ENCODE results near the gene ALPL.

ALPL gene

DNA sequence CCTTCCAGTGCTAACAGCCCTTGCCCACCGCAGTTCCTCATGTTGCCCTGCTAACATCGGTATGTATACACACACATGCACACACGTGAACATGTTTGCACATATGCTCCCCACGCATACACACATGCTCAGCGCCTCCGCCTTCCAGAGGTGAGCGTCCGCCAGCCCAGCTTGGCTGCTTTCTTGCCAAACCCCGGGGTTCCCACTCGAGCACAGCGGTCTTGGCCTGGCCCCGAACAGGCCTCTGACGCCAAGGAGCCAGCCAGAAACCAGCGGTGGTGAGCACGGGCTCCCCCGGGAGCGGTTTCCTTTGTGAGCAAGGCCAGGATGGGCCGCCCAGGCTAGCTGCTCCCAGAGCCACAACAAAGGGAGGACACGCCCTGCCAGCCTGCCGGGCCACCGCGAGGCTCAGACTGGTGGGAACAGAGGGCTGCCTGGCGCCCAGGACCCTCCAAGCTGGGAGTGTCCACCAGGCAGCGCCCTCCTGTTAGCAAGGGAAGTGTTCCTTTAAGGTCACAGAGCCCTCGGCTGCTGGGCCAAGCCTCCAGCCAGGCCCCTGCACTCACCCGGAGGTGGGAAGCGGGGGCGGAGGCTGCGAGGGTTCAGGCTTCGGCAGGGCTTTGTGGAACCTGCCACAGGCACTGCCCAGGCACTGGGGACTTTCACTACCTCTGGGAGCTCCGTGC lies 65.4 kb downstream of the ALPL start:
- in situ Hi-C loops (cut with HindIII; ENCODE audit: low sequenced_read_pairs): no loop called here

DNA sequence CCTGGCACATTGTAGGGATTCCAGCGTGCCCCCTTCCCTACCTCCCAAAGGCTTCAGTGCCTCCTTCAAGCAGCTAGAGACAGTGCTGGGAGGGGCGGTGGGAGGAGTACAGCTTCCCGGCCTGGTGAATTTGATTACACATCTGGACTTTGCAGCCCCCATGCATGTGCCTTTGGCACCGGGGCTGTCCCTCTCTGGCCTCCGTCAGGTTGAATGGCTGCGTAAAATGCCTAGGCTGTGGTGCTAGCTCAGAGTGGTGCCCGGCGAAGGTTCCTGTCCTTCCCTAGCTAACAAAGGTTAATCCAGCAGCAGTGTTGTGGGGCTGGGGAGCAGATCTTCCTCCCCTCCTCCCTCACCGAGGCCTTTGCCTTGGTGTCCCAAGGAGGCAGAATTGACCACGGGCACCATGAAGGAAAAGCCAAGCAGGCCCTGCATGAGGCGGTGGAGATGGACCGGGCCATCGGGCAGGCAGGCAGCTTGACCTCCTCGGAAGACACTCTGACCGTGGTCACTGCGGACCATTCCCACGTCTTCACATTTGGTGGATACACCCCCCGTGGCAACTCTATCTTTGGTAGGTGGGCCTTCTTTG lies 66.2 kb downstream of the ALPL start:
- in situ Hi-C loops (cut with HindIII; ENCODE audit: low sequenced_read_pairs): no loop called here

DNA sequence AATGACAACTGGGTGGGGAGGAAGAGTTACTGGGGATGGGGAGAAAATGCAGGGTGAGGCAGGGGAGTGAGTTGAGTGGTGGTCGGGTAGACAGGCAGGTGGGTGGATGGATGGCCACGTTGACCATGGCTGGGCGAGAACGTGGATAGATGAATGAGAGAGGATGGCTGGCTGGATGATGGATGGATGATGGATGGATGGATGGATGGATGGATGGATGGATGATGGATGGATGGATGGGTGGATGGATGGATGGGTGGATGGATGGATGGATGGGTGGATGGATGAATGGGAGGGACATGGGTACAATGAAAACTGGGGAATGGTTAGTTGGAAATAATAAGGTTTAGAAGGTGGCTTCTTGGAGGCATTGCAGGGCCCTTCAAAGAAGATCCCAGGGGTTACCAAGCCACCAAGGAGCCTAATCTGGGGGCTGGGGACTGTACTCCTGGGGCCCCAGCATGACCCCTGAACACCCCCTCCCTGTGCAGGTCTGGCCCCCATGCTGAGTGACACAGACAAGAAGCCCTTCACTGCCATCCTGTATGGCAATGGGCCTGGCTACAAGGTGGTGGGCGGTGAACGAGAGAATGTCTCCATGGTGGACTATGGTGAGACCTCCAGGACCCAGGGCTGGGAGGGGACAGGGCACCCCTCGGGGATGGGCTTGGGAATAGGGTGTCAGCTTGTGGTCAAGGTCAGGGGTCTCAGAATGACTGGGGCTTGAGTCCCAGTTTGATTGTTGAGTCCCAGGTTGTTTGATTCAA lies 67.0 kb downstream of the ALPL start:
- in situ Hi-C loops (cut with HindIII; ENCODE audit: low sequenced_read_pairs): no loop called here

DNA sequence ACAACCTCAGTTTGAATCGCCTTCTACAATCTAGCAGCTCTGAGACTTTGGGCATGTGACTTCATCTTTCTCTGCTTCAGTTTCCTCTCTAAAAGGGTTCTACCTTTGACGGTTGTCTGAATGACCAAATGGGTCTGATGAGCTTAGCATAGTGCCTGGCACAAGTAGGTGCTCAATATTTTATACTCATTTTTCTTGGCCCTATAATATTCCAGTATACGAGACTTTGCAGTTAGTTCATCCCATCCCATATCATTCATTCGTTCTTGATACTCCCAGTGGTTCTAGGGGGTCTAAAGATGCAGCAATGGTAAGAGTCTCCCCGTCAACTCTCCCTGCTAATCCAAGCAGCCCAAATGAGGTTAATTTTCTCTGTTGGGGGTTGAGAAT lies 67.6 kb downstream of the ALPL start:
- in situ Hi-C loops (cut with HindIII; ENCODE audit: low sequenced_read_pairs): no loop called here

DNA sequence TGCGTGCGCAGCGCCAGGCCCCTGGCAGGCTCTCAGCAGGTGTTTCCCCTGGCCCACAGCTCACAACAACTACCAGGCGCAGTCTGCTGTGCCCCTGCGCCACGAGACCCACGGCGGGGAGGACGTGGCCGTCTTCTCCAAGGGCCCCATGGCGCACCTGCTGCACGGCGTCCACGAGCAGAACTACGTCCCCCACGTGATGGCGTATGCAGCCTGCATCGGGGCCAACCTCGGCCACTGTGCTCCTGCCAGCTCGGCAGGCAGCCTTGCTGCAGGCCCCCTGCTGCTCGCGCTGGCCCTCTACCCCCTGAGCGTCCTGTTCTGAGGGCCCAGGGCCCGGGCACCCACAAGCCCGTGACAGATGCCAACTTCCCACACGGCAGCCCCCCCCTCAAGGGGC lies 68.1 kb downstream of the ALPL start:
- in situ Hi-C loops (cut with HindIII; ENCODE audit: low sequenced_read_pairs): no loop called here

DNA sequence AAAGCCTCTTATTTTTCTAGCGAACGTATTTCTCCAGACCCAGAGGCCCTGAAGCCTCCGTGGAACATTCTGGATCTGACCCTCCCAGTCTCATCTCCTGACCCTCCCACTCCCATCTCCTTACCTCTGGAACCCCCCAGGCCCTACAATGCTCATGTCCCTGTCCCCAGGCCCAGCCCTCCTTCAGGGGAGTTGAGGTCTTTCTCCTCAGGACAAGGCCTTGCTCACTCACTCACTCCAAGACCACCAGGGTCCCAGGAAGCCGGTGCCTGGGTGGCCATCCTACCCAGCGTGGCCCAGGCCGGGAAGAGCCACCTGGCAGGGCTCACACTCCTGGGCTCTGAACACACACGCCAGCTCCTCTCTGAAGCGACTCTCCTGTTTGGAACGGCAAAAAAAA lies 68.7 kb downstream of the ALPL start:
- in situ Hi-C loops (cut with HindIII; ENCODE audit: low sequenced_read_pairs): no loop called here

DNA sequence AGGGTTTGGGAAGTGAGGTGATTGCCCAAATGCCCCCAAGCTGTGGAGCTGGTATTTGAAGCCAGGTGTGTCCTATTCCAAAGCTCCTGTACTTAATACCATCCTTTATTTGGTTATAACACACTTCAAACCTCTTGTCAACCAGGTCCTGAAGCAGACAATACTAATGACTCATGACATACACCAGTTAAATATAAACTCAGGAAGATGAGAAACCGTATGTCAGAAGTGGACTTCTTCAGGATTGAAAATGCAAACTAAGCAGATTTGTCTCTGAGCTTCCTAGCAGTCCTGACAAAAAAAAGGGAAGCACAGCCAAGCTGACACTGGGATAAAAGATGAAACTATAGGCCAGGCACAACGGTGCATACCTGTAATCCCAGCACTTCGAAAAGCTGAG lies 70.6 kb downstream of the ALPL start:
- in situ Hi-C loops (cut with HindIII; ENCODE audit: low sequenced_read_pairs): no loop called here

DNA sequence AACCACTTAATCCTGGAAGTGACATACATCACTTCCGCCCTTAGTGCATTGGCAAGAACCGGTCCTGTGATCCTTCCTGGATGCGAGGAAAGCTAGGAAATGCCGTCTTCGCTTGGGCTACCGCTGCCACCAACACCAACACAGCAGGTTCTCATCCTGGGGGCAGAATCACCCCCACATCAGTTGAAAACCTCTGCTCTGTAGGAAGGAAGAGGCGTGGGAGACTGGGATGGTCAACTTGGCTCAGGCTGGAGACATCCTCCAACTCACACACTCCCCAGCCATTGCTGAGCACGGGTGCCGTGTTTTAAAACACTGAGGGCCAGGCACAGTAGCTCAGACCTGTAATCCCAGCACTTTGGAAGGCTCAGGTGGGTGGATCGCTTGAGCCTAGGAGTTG lies 74.9 kb downstream of the ALPL start:
- in situ Hi-C loops (cut with HindIII; ENCODE audit: low sequenced_read_pairs): no loop called here

DNA sequence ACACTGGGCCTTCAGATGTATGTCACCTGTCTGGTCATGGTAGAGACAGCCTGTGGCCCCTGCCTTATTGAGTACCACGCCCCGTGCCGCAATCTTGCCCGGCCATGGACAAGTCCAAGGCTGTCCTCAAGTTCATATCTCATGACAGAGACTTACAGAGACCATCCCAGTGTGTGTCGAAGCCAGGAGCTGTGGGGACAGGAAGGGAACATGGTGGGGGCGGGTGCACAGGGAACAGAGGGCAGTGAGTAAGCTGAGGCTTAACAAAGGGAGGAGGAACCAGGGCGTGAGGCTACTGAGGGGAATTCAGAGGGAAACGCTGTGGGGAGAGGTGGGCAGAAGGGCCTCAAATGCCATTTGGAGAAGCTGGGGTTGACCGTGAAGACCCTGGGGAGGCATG lies 75.8 kb downstream of the ALPL start:
- in situ Hi-C loops (cut with HindIII; ENCODE audit: low sequenced_read_pairs): no loop called here

DNA sequence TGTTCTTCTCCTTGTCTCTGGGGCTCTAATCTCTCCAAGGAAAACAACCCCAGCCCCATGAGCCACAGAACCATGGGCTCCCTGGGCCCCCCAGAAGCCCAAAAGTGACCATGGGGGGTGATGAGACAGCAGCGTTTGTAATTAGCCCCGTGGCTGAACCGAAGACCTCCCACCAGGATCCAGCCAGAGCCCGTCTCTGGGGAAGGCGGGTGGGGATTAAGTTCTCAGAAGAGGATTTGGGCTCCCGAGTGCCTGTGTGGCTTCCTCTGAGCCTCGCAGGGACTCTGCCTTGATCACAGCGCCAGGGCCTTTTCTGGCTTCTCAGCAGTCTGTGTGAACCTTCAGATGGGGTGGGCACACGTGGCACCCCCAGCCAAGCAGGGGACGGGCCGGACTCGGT lies 77.0 kb downstream of the ALPL start:
- in situ Hi-C loops (cut with HindIII; ENCODE audit: low sequenced_read_pairs): no loop called here

DNA sequence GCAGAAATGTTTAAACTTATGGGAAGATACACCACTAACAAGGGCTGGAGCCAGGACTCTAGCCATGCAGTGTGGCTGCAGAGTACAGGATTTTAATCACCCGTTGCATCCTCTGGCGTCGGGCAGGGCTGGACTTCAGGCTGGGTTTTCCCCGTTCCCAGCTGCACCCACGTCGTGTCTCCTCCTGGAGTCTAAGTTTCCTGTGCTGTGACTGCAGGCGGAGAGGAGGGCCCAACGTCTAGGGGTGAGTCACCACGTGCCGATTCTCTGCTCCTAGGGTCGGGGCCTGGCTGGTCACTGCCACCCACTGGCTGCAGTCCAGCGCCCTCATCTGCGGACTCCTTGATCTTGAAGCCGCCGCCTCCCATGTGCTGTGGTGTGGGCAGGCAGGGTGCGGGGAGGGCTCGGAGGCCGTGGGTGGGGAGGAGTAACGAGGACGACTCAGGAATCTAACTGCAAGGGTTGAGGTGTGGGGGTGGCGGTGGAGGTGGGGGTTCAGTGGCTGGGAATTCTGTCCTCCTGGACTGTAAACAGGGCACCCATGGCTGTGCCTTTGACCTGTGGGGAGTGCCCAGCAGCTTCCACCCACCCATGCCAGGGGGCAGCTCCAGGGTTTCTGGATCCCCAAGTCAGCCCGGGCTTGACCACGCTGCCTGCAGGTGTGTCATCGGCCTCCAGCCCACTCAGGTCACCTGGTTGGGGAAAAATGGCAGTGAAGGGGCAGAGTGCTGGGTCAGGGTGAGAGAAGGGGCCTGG lies 77.8 kb downstream of the ALPL start:
- in situ Hi-C loops (cut with HindIII; ENCODE audit: low sequenced_read_pairs): no loop called here

DNA sequence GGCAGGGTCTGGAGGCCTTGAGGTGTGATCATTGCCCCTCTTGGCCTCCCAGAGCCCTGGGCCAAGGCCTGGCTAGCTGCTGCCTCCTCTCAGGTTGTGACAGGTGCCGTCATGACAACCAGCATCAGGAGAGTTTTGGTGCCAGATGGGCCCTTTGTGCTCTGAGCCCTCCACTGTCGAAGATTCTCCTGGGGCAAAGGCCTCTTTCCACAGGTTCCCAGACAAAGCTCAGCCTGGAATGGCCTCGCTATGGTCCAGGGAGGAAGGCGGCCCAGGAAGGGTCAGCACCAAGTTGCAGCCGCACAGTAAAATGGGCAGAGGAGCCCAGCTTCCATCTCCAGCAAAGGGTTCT lies 78.4 kb downstream of the ALPL start:
- in situ Hi-C loops (cut with HindIII; ENCODE audit: low sequenced_read_pairs): no loop called here

DNA sequence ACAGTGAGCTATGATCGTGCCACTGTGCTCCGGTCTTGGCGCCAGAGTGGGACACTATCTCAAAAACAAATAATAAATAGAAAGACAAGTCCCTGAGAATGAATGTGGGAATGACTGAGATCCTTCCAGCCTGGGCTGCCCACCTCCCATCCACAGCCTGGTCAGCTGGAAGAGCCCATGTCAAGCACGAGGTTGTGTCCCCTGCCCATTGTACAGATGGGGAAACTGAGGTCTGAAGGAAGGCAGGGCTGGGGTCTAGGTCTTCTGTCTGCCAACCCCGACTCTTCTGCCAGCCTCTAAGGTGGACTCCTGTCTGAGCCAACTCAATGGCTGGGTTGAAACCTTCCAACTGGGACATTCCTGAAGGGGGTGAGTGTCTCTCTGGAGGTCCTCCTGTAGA lies 80.4 kb downstream of the ALPL start:
- in situ Hi-C loops (cut with HindIII; ENCODE audit: low sequenced_read_pairs): no loop called here

DNA sequence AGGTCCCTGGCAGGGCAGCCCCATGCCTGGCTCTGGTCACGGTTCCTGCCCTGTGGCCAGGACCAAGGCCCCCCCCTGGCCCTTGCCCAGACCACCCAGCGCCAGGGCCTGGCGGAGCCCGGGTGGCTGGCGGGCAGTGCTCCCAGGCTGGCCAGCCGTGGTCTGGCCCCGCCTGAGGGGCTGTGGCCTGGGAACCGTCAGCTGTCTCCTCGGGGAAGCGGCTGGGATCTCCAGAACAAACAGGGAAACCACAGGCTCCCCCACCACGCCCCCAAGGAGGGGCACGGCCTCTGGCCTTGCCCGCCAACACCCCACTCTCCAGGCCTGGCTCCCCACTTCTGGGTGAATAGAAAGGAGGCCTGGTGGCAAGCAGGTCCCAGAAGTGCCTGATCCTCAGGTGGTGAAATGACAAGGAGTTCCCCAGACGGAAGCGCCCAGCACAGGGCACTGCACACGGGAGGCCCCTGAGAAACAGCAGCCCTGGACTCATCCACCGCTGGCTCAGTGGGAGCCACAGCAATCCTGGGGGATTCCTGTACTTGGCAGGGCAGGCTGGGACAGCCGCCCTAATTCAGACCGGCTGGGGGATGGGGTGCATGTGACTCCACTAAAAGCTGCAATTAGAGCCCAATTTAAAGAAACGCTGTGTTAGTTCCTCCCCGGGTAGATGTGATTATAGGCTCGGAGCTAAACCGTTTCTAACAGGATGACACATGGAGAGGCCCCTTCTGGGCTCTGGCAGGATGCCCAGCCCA lies 81.1 kb downstream of the ALPL start:
- in situ Hi-C loops (cut with HindIII; ENCODE audit: low sequenced_read_pairs): no loop called here

DNA sequence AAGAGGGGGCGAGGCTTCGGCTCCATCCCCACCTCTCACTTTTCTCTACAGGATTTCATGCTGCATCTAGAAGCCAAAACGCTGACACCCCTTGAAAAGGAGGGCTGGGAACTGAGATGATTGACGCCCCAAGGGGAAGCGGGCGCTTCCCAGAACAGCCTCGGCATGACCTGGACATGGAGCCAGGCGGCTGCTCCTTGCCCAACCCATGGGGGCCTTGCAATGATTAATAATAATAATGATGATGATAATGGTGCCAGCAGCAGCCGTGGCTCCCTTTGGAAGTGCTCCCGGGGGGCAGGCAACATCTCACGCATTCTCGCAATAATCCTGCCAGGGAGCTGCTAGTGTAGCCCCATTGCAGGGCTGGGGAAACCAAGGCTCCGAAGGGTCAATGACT lies 81.7 kb downstream of the ALPL start:
- in situ Hi-C loops (cut with HindIII; ENCODE audit: low sequenced_read_pairs): no loop called here

DNA sequence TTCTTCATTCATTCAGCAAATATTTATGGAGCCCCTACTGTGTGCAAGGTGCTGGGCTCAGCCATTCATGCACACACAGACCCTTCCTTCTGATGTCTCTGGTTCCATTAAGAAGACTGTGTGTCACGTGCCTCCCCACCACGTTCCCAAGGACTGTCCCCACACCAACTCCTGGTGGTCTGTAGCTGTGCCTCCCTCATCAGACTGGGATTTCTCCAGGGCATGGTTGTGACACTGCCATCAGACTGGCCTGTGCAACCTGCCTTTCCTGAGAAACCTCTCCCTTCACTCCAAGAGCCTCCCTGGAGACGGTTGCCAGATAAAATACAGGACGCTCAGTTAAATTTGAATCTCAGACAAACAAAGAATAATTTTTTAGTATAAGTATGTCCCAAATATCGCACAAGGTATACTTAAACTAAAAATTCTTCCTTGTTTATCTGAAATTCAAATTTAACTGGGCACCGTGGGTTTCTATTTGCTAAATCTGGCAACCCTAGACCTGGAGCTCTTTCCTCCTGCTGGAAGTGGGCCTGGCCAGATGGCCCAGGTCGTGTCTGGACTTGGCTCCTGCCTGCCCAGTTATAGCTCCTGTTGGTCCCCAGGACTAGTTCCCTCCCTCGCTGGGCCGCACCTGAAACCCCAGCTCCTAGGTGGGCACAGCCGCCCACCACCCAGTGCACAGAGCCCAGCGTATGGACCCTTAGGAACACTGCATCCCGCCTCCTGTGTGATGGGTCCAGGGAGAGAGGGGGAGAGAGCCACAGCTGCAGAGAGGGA lies 83.1 kb downstream of the ALPL start:
- in situ Hi-C loops (cut with HindIII; ENCODE audit: low sequenced_read_pairs): no loop called here

DNA sequence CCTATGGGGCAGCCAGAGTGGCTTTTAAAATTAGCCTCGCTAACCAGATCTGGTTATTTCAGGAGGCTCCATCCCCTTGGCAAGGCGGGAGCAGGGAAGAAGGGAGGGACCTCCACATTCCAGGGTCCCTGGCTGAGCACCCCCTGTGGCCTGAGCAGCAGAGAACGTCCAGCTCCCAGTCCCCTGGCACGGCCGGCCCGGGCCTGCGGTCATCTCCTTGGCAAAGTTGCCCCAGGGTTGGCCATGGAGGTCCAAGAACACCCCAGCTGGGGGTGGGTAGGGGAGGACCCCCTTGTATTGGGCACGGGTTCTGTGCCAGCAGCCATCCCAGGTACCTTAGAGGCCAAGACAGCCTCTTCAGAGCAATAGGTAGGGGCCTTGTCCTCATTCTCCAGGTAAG lies 84.0 kb downstream of the ALPL start:
- in situ Hi-C loops (cut with HindIII; ENCODE audit: low sequenced_read_pairs): no loop called here

DNA sequence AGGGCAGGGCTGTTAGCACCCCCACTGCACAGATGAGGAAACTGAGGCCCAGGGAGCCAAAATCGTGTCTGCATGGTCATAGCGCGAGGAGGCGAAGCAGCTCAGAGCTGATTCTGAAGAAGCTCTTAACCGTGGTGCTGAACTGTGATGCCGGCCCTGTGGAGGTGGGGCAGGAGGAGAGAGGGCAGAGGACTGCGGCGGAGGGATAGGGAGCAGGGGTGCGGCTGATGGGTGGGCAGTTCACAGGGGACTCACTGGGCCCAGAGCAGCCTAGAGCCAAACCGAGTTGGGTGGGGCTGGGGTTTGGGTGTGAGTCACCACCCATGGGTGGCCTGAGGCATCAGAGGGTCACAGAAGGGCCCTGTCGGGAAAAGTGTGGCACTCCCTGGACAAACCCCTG lies 85.3 kb downstream of the ALPL start:
- in situ Hi-C loops (cut with HindIII; ENCODE audit: low sequenced_read_pairs): no loop called here

DNA sequence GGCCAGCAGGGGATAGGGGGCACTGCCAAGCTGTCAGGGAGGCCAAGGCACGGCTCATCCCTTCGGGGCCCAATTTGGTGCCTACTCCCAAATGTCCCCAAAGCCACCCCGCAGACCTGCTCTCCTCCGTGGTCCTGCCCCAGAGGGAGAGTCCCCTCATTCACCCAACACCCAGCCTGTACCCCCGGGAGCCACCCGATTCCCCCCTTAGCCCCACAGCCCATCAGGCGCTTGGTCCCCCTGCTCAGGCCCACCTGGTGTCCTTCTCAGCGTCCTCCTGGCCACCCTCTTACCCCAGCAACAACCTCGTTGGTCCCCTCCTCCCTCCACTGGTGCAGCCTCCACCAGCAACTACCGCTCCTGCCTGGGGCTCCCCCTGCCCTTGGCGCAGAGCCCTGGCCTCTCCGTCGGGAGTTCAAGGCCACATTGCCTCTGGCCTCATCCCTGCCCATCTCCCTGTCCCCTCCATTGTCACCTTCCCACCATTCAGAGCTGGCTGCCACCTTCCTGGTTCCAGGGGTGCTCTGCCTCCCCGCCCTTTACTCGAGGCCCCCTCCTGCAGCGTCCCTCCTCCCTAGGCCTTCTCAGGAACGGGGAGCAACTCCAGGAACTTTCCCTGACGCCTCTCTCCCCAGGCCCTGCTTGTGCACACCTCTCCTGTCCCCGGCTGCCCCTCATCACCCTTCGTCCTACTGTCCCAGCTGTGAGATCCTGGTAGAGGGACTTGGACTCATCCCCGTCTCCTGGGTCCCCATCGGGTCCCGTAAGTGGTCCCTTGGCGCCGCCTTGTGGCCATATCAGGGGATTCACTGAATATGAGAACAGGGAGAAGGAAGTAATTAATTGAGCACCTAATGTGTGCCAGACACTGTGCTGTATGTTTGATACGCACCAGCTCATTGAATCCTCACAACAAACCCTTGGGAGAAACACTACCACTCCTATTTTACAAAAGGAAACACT lies 86.0 kb downstream of the ALPL start:
- in situ Hi-C loops (cut with HindIII; ENCODE audit: low sequenced_read_pairs): no loop called here

All from DLD1 (cell line).